Astrocyte (in vitro differentiated cells and primary cell): ENCODE measurements around the gene SPEM3. TPM values are rescaled to one million over a fixed set of nuclear protein-coding genes. Genes with fewer than 3 reads are reported as not detected.

Experiments used
- DNase-seq: peaks from one replicate; pipeline ENCODE4 v3.0.0-alpha.2; 2010; ENCODE audit warnings: low read depth
- FAIRE-seq: peaks from 2 replicates; lab custom pipeline; 2011; peaks lifted over from hg19 to GRCh38; lab: Jason Lieb, UNC
- H2AFZ ChIP-seq: 2 replicates; pipeline ENCODE4 v1.6.0; 2012; ENCODE audit warnings: low read depth, low read length, inconsistent platforms
- H3K27ac ChIP-seq: 2 replicates; pipeline ENCODE4 v1.5.1; 2011; ENCODE audit warnings: low read depth, low read length, inconsistent platforms
- H3K27me3 ChIP-seq: 2 replicates; pipeline ENCODE4 v1.6.0; 2011; ENCODE audit warnings: low read length, inconsistent platforms; ENCODE audit not compliant: insufficient read depth
- H3K36me3 ChIP-seq: 2 replicates; pipeline ENCODE4 v1.5.1; 2011; ENCODE audit warnings: low read length, inconsistent platforms; ENCODE audit not compliant: insufficient read depth
- H3K4me1 ChIP-seq: 2 replicates; pipeline ENCODE4 v1.5.1; 2011; ENCODE audit warnings: low read length, inconsistent platforms; ENCODE audit not compliant: insufficient read depth
- H3K4me2 ChIP-seq: 2 replicates; pipeline ENCODE4 v1.6.0; 2012; ENCODE audit warnings: low read length, inconsistent platforms
- H3K4me3 ChIP-seq: 2 replicates; pipeline ENCODE4 v1.5.1; 2011; ENCODE audit warnings: low read depth, mild to moderate bottlenecking, low read length, inconsistent platforms; ENCODE audit not compliant: insufficient read depth
- H3K79me2 ChIP-seq: 2 replicates; pipeline ENCODE4 v1.6.0; 2012; ENCODE audit warnings: mild to moderate bottlenecking, low read length, inconsistent platforms; ENCODE audit not compliant: insufficient read depth
- H3K9ac ChIP-seq: 2 replicates; pipeline ENCODE4 v1.6.0; 2012; ENCODE audit warnings: mild to moderate bottlenecking, low read length, inconsistent platforms
- H3K9me3 ChIP-seq: 2 replicates; pipeline ENCODE4 v1.5.1; 2012; ENCODE audit warnings: low read depth, mild to moderate bottlenecking, low read length, inconsistent platforms; ENCODE audit not compliant: insufficient read depth
- H4K20me1 ChIP-seq: 2 replicates; pipeline ENCODE4 v1.6.0; 2012; ENCODE audit warnings: low read length, inconsistent platforms; ENCODE audit not compliant: insufficient read depth
- H3K27ac Mint-ChIP-seq: one replicate; pipeline ENCODE4 v1.8.0; 2021; ENCODE audit warnings: mild to moderate bottlenecking, mixed read lengths; ENCODE audit not compliant: unreplicated experiment
- H3K27me3 Mint-ChIP-seq: one replicate; pipeline ENCODE4 v1.8.0; 2021; ENCODE audit warnings: low read depth, mixed read lengths; ENCODE audit not compliant: unreplicated experiment
- H3K36me3 Mint-ChIP-seq: one replicate; pipeline ENCODE4 v1.8.0; 2021; ENCODE audit warnings: low read depth, mixed read lengths; ENCODE audit not compliant: unreplicated experiment
- H3K4me1 Mint-ChIP-seq: one replicate; pipeline ENCODE4 v1.8.0; 2021; ENCODE audit warnings: low read depth, mixed read lengths; ENCODE audit not compliant: unreplicated experiment
- H3K4me3 Mint-ChIP-seq: one replicate; pipeline ENCODE4 v1.8.0; 2021; ENCODE audit warnings: mild to moderate bottlenecking, moderate library complexity, mixed read lengths; ENCODE audit not compliant: unreplicated experiment
- H3K9me3 Mint-ChIP-seq: one replicate; pipeline ENCODE4 v1.8.0; 2021; ENCODE audit warnings: mild to moderate bottlenecking, mixed read lengths; ENCODE audit not compliant: unreplicated experiment
- EZH2 ChIP-seq: IDR thresholded peaks from 2 replicates; pipeline ENCODE4 v1.6.1; 2012; ENCODE audit warnings: mild to moderate bottlenecking, low read length, inconsistent platforms; ENCODE audit not compliant: insufficient read depth
- total RNA-seq: library from RNA; stranded (reverse); gene quantifications from 2 replicates; pipeline ENCODE4 v1.2.1, GENCODE V29; 2021
- TF ChIP-seq, protein P1 (sequence below): IDR thresholded peaks from 2 replicates; pipeline ENCODE4 v1.5.1; 2011; ENCODE audit warnings: low read depth, mild to moderate bottlenecking, inconsistent platforms, low read length, moderate library complexity; ENCODE audit not compliant: insufficient read depth

SPEM3 gene
- total RNA-seq, 1 donor from 2014 or later = not detected

DNA sequence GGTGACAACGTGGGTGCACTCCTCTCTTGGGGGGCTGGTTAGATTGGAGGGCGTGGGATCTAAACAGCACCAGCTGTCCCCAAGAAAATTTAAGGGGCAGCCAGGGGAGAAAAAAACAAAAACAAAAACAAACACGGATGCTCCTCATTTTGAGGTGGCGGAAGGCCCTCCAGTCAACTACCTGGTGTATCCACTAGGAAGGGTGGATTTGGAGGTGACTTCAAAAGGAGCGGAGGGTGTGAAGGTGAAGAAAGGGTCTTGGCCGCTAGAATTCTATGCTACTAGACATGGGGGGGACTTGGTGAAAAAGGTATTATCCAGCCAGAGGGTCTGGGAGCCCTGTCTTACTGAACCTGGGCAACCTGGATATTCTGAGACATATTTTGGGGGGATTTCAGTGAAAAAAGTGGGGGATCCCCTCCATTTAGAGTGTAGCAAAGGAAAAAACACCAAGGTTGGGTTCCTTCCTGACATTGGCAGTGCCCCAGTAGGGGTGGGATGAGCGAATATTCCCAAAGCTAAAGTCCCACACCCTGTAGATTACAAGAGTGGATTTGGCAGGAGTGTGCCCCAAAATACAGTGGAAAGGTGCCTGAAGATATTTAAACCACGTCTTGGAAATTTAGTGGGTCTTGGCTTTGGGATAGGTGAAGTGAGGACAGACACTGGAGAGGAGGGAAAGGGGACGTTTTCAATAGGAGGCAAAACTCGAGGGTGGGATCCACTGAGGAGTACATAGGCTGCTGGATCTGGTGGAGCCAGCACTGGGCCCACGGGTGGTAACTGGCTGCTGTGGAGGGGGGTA lies 10.2 kb downstream of the SPEM3 start:
- H3K4me1 Mint-ChIP-seq = peaks cover 13% of the 10 kb centered on the region
- Histone ChIP-seq H3K27me3 (peaks cover 27% of the 10 kb centered on the region), H4K20me1 (peaks cover 13% of the 10 kb centered on the region), H3K9ac (no peak overlapping the region), H2AFZ (no peak overlapping the region), H3K79me2 (no peaks in the 10 kb centered on the region), H3K4me3 (peak overlapping the region; percentile 37), H3K4me1 (peaks cover 27% of the 10 kb centered on the region), H3K4me2 (peak overlapping the region; percentile 84), H3K27ac (no peak overlapping the region), H3K36me3 (no peaks in the 10 kb centered on the region), H3K9me3 (no peaks in the 10 kb centered on the region)
- peak overlapping the region; percentile 94 for H3K4me3 Mint-ChIP-seq
- H3K27me3 Mint-ChIP-seq = peaks cover 2% of the 10 kb centered on the region
- H3K9me3 Mint-ChIP-seq = no peaks in the 10 kb centered on the region
- peaks cover 15% of the 10 kb centered on the region for H3K36me3 Mint-ChIP-seq
- no peak for TF ChIP-seq EZH2
- TF ChIP-seq, protein P1, sequence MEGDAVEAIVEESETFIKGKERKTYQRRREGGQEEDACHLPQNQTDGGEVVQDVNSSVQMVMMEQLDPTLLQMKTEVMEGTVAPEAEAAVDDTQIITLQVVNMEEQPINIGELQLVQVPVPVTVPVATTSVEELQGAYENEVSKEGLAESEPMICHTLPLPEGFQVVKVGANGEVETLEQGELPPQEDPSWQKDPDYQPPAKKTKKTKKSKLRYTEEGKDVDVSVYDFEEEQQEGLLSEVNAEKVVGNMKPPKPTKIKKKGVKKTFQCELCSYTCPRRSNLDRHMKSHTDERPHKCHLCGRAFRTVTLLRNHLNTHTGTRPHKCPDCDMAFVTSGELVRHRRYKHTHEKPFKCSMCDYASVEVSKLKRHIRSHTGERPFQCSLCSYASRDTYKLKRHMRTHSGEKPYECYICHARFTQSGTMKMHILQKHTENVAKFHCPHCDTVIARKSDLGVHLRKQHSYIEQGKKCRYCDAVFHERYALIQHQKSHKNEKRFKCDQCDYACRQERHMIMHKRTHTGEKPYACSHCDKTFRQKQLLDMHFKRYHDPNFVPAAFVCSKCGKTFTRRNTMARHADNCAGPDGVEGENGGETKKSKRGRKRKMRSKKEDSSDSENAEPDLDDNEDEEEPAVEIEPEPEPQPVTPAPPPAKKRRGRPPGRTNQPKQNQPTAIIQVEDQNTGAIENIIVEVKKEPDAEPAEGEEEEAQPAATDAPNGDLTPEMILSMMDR = no peak
- H3K27ac Mint-ChIP-seq = peak overlapping the region; percentile 78
- FAIRE-seq (no peak), DNase-seq (no peak)

DNA sequence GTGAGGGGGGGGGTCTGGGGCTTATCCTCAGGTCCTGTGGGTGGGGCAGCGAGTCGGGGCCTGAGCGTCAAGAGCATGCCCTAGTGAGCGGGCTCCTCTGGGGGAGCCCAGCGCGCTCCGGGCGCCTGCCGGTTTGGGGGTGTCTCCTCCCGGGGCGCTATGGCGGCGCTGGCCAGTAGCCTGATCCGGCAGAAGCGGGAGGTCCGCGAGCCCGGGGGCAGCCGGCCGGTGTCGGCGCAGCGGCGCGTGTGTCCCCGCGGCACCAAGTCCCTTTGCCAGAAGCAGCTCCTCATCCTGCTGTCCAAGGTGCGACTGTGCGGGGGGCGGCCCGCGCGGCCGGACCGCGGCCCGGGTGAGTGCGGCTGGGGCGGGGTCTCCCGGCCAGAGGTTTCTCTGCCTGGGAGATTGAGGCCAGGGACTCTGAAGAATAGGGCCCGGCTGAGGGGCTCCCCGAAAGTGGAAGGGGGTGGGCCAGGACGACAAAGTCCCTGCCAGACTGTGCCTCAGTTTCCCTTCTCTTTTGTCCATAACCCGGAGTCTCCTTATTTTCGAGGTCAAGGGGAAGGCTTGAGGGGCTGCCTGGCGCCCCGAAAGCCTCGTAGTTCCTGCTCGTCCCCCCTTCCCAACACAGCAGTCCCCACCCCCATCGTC lies 10.9 kb downstream of the SPEM3 start, which contains the start of gene FGF11:
Gene FGF11, plus strand, starts transcription at position 51 of the 651 bp plus-strand sequence. Its CDS starts 109 bp downstream, at position 160.
- no peaks in the 10 kb centered on the region for H3K9me3 ChIP-seq
- peak within 1 kb of the TSS; percentile 33 for H3K9ac ChIP-seq
- H3K4me3 ChIP-seq = peak within 1 kb of the TSS; percentile 51
- TF ChIP-seq, protein P1 = no peak
- TF ChIP-seq EZH2 = peak; percentile 91
- Mint-ChIP-seq H3K4me3 (peak within 1 kb of the TSS; percentile 94), H3K36me3 (peaks cover 17% of the 10 kb centered on the region), H3K4me1 (peaks cover 17% of the 10 kb centered on the region), H3K27ac (peak within 1 kb of the TSS; percentile 85), H3K27me3 (peaks cover 2% of the 10 kb centered on the region), H3K9me3 (no peaks in the 10 kb centered on the region)
- peak within 1 kb of the TSS; percentile 75 for H2AFZ ChIP-seq
- no peak for DNase-seq
- H3K79me2 ChIP-seq = no peaks in the 10 kb centered on the region
- H3K36me3 ChIP-seq = no peaks in the 10 kb centered on the region
- H3K4me2 ChIP-seq = peak within 1 kb of the TSS; percentile 84
- peaks cover 29% of the 10 kb centered on the region for H3K4me1 ChIP-seq
- H4K20me1 ChIP-seq = peaks cover 13% of the 10 kb centered on the region
- no peak within 1 kb of the TSS for H3K27ac ChIP-seq
- FAIRE-seq = no peak
- H3K27me3 ChIP-seq = peaks cover 27% of the 10 kb centered on the region
